Right lobe of liver (tissue), 4 donors: ENCODE results near the gene ALAD.
"Not testable (repeated sequence)": the region's sequence is repeated elsewhere in the genome, so short reads cannot be mapped to it uniquely, and the experiment has no call there.

Experiments used
- CTCF ChIP-seq, 4 donors: fragments of 200-600 bp in 3 of 4; fragments of 450-650 bp in 1 of 4; IDR thresholded peaks; one replicate each; pipeline versions ENCODE4 v1.5.1 to v1.8.0; 2016 to 2022; ENCODE audit warnings: antibody characterized with exemption in 4 of 4, mild to moderate bottlenecking in 2 of 4
- POLR2A ChIP-seq: fragments of 450-650 bp; IDR thresholded peaks from one replicate; pipeline ENCODE4 v1.6.1; 2017; ENCODE audit warnings: antibody characterized with exemption, mild to moderate bottlenecking
- donor health status: DM: no; HTN: no; CAD: no.
- donor health status: DM: no; HTN: no; CAD: no.
- donor health status: DM: no; HTN: yes; CAD: no.

GRCh38 chr9:113365652-113366051, 35.4 kb downstream of the ALAD start:
- not testable (repeated sequence) for TF ChIP-seq CTCF (IDR thresholded peaks at IDR 0.05); POLR2A
